ENCODE measurements around the gene AQP12A.

Gene AQP12A

GRCh38 chr2:240717181-240717641, 25.5 kb downstream of the AQP12A start:
- no peak for TF ChIP-seq CTCF (IDR thresholded peaks at IDR 0.05)

GRCh38 chr2:240717681-240718581, 26.3 kb downstream of the AQP12A start:
- TF ChIP-seq CTCF (IDR thresholded peaks at IDR 0.05) = no peak

GRCh38 chr2:240718896-240719490, 27.3 kb downstream of the AQP12A start:
- TF ChIP-seq CTCF (IDR thresholded peaks at IDR 0.05) = no peak

- no peak for TF ChIP-seq CTCF (IDR thresholded peaks at IDR 0.05)
These were observed 28.2 kb downstream of the AQP12A start for GRCh38 chr2:240719676-240720545.

GRCh38 chr2:240720686-240721595, 29.3 kb downstream of the AQP12A start:
- TF ChIP-seq CTCF (IDR thresholded peaks at IDR 0.05) = no peak

GRCh38 chr2:240721596-240722180, 30.0 kb downstream of the AQP12A start:
- TF ChIP-seq CTCF (IDR thresholded peaks at IDR 0.05) = no peak
